Fibroblast of skin of right quadriceps (primary cell): ENCODE data around the gene CNOT1.
"Not testable (repeated sequence)": the region's sequence is repeated elsewhere in the genome, so short reads cannot be mapped to it uniquely, and the experiment has no call there.

Source experiments
- DNase-seq: peaks from one replicate; pipeline ENCODE4 v3.0.0-alpha.2; 2013

CNOT1 gene

GRCh38 chr16:58629733-58630640 is at the start of gene CNOT1:
TSS of gene CNOT1 (minus strand) at chr16:58629826. CDS start at chr16:58599337, 30,489 bp downstream.
- peak; percentile 100 for DNase-seq

- no peak for DNase-seq
These were observed 49.1 kb upstream of the CNOT1 start for GRCh38 chr16:58678716-58679115.

- DNase-seq = no peak
These were observed 48.6 kb upstream of the CNOT1 start for GRCh38 chr16:58678269-58678668.

- no peak for DNase-seq
These were observed 41.4 kb upstream of the CNOT1 start for GRCh38 chr16:58670946-58671583.

GRCh38 chr16:58670177-58670576 is 40.6 kb upstream of the CNOT1 start:
- DNase-seq = no peak

- no peak for DNase-seq
These were observed 35.6 kb upstream of the CNOT1 start for GRCh38 chr16:58665200-58665599.

GRCh38 chr16:58661199-58661830 is 31.7 kb upstream of the CNOT1 start:
- peak; percentile 82 for DNase-seq

- not testable (repeated sequence) for DNase-seq
These were observed 30.3 kb upstream of the CNOT1 start for GRCh38 chr16:58659911-58660310.

GRCh38 chr16:58658796-58659211 is 29.2 kb upstream of the CNOT1 start:
- no peak for DNase-seq

GRCh38 chr16:58656899-58657298 is 27.3 kb upstream of the CNOT1 start:
- no peak for DNase-seq

GRCh38 chr16:58655215-58655596 is 25.6 kb upstream of the CNOT1 start:
- no peak for DNase-seq

- no peak for DNase-seq
These were observed 25.1 kb upstream of the CNOT1 start for GRCh38 chr16:58654560-58655214.

- DNase-seq = no peak
These were observed 23.1 kb upstream of the CNOT1 start for GRCh38 chr16:58652741-58653140.

- DNase-seq = no peak
These were observed 22.3 kb upstream of the CNOT1 start for GRCh38 chr16:58651965-58652348.

- DNase-seq = no peak
These were observed 20.1 kb upstream of the CNOT1 start for GRCh38 chr16:58649707-58650106.

- no peak for DNase-seq
These were observed 17.5 kb upstream of the CNOT1 start for GRCh38 chr16:58647107-58647506.

- no peak for DNase-seq
These were observed 15.3 kb upstream of the CNOT1 start for GRCh38 chr16:58644765-58645487.

GRCh38 chr16:58644108-58644507 is 14.5 kb upstream of the CNOT1 start:
- DNase-seq = no peak

GRCh38 chr16:58640949-58641348 is 11.3 kb upstream of the CNOT1 start:
- DNase-seq = no peak

GRCh38 chr16:58639836-58640235 is 10.2 kb upstream of the CNOT1 start:
- DNase-seq = no peak

- DNase-seq = no peak
These were observed 9.6 kb upstream of the CNOT1 start for GRCh38 chr16:58639230-58639629.
